Left lung (tissue), 10 donors: ENCODE measurements around the gene MORN1. TPM values are rescaled to one million over a fixed set of nuclear protein-coding genes. Genes with fewer than 3 reads are reported as not detected.

Experiments used
- ATAC-seq: fragments of 200-7000 bp; cut with Tn5 transposase; one replicate; pipeline ENCODE4 v1.9.1; 2020; ENCODE audit warnings: moderate library complexity
- DNase-seq, 4 donors: peaks; one replicate each; pipeline ENCODE4 v3.0.0-alpha.2; 2013 to 2020
- H3K27ac ChIP-seq, 2 donors: fragments of 200-600 bp; sonication (generic) in 1 of 2; one replicate each; pipeline versions ENCODE4 v1.5.0 to v1.8.0; 2020 to 2021
- H3K27me3 ChIP-seq, 2 donors: fragments of 200-600 bp; sonication (generic) in 1 of 2; one replicate each; pipeline versions ENCODE4 v1.5.0 to v1.8.0; 2020 to 2021
- H3K36me3 ChIP-seq, 2 donors: fragments of 200-600 bp; sonication (generic) in 1 of 2; one replicate each; pipeline versions ENCODE4 v1.5.0 to v1.8.0; 2020 to 2021
- H3K4me1 ChIP-seq, 2 donors: fragments of 200-600 bp; one replicate each; pipeline ENCODE4 v1.8.0; 2021
- H3K4me3 ChIP-seq, 2 donors: fragments of 200-600 bp; sonication (generic) in 1 of 2; one replicate each; pipeline versions ENCODE4 v1.5.0 to v1.8.0; 2020 to 2021; ENCODE audit warnings: mild to moderate bottlenecking in 1 of 2
- H3K9me3 ChIP-seq, 2 donors: fragments of 200-600 bp; sonication (generic) in 1 of 2; one replicate each; pipeline versions ENCODE4 v1.5.0 to v1.8.0; 2020 to 2021
- CTCF ChIP-seq, 2 donors: fragments of 200-600 bp; sonication (generic) in 1 of 2; IDR thresholded peaks; one replicate each; pipeline versions ENCODE4 v1.5.0 to v1.8.0; 2021; ENCODE audit warnings: antibody characterized with exemption in 2 of 2
- intact Hi-C, 2 donors: fragments of 100-400 bp; cut with DNase I; formaldehyde crosslinking; loops; one replicate each; pipeline versions ENCODE4 v1.11.2 to v1.14.2; 2022
- polyA plus RNA-seq, 6 donors: library from polyadenylated mRNA; unstranded; fragments of 120-200 nt; gene quantifications; one replicate each; pipeline ENCODE4 v1.2.1, GENCODE V29; 2013; ENCODE audit not compliant: insufficient read length in 6 of 6
- total RNA-seq, 2 donors: library from RNA; stranded (reverse); fragmentation: NEBNext Ultra II Directional; extraction: Animal tissue kit (Norgen Biotek cat#: 25700); gene quantifications; one replicate each; pipeline ENCODE4 v1.2.1, GENCODE V29; 2021
- donor health status: DM: no; HTN: yes; CAD: no.
- donor health status: DM: no; HTN: no; CAD: no.

Gene MORN1
- total and polyA plus RNA-seq, 8 donors = 7.5 to 17.8 (median 14.1) TPM

- Histone ChIP-seq H3K36me3 (peaks cover 0 to 11% of the 10 kb centered on the region in 2 donors), H3K27me3 (no peaks in the 10 kb centered on the region), H3K4me3 (no peak overlapping the region), H3K27ac (no peak overlapping the region), H3K9me3 (no peaks in the 10 kb centered on the region), H3K4me1 (peaks cover 37 to 75% of the 10 kb centered on the region in 2 donors)
- intact Hi-C loops = no loop called here
- no peak for TF ChIP-seq CTCF (IDR thresholded peaks at IDR 0.05)
- DNase-seq (no peak), ATAC-seq (no peak)
Observed at GRCh38 chr1:2295526-2295925, 95.8 kb downstream of the MORN1 start.

DNA sequence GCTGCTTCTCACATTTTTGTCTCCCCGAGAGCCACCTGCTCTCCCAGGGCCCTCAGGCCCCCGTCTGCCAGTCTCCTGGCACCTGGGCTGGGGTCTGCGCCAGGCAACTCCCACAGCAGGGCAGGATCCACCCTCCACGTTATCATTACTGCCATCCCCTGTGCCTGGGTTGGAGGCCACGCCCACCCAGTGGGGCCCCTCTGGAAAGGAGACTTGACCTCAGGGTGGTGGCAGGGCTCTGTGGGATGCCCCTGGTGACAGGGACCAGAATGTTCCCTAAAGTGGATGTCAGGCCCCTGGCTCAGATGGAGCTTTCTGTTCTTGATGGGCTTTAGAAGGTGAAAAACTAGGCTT, 96.7 kb downstream of the MORN1 start:
- Histone ChIP-seq H3K36me3 (peaks cover 0 to 11% of the 10 kb centered on the region in 2 donors), H3K27ac (no peak overlapping the region), H3K27me3 (no peaks in the 10 kb centered on the region), H3K9me3 (no peaks in the 10 kb centered on the region), H3K4me1 (peaks cover 37 to 75% of the 10 kb centered on the region in 2 donors), H3K4me3 (no peak overlapping the region)
- intact Hi-C loops = no loop called here
- no peak for TF ChIP-seq CTCF (IDR thresholded peaks at IDR 0.05)
- DNase-seq (no peak), ATAC-seq (no peak)

GRCh38 chr1:2294033-2294724, 97.2 kb downstream of the MORN1 start:
- Histone ChIP-seq H3K9me3 (no peaks in the 10 kb centered on the region), H3K36me3 (peaks cover 0 to 11% of the 10 kb centered on the region in 2 donors), H3K4me3 (no peak overlapping the region), H3K27ac (no peak overlapping the region), H3K27me3 (no peaks in the 10 kb centered on the region), H3K4me1 (peaks cover 36 to 75% of the 10 kb centered on the region in 2 donors)
- no peak for TF ChIP-seq CTCF (IDR thresholded peaks at IDR 0.05)
- intact Hi-C loops = no loop called here
- DNase-seq (no peak), ATAC-seq (no peak)

- H3K27me3 ChIP-seq = no peaks in the 10 kb centered on the region
- DNase-seq = no peak
- intact Hi-C loops = no loop called here
- H3K36me3 ChIP-seq = peaks cover 0 to 10% of the 10 kb centered on the region in 2 donors
- peaks cover 36 to 75% of the 10 kb centered on the region in 2 donors for H3K4me1 ChIP-seq
- no peaks in the 10 kb centered on the region for H3K9me3 ChIP-seq
- no peak for TF ChIP-seq CTCF (IDR thresholded peaks at IDR 0.05)
- H3K27ac ChIP-seq = no peak overlapping the region
- no peak for ATAC-seq
- no peak overlapping the region for H3K4me3 ChIP-seq
Observed at GRCh38 chr1:2292725-2293450, 98.5 kb downstream of the MORN1 start.

DNA sequence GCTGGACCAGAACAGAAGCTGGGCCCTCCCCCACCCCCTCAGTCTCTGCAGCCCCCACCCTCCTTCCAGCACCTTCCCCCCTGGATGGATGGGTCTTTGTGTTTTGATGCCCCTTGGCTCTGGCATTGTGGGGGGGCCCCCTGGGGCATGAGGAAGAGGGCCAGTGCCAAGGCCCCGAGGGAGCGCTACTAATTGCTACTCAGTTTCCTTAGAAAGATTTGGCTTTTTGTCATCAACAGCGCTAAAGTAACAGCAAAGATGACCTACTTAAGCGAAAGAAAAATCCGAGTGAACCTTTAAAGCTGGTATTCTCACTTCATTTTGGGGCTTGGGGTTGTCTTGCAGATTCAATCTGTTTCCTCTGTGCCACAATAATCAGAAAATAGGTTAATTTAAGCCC, 99.8 kb downstream of the MORN1 start:
- DNase-seq = no peak
- no peak for ATAC-seq
- H3K27me3 ChIP-seq = no peaks in the 10 kb centered on the region
- no peaks in the 10 kb centered on the region for H3K9me3 ChIP-seq
- intact Hi-C loops = no loop called here
- peak overlapping the region; percentile 79 to 90 for H3K27ac ChIP-seq
- H3K4me3 ChIP-seq = peak overlapping the region in 1 of 2 donors; percentile 30
- H3K36me3 ChIP-seq = no peaks in the 10 kb centered on the region
- H3K4me1 ChIP-seq = peaks cover 36 to 78% of the 10 kb centered on the region in 2 donors
- TF ChIP-seq CTCF (IDR thresholded peaks at IDR 0.05) = no peak
